Mesendoderm (in vitro differentiated cells): ENCODE measurements around the gene CRY1.

Source experiments
- DNase-seq: peaks from one replicate; pipeline ENCODE4 v3.0.0; 2013
- H2AK5ac ChIP-seq: 2 replicates; pipeline ENCODE4 v1.6.1; 2013; ENCODE audit warnings: low read length, inconsistent platforms
- H2BK120ac ChIP-seq: 2 replicates; pipeline ENCODE4 v1.6.1; 2013; ENCODE audit warnings: low read depth, mild to moderate bottlenecking, low read length, moderate library complexity, mixed read lengths
- H2BK15ac ChIP-seq: replicated peaks from 2 replicates; pipeline ENCODE4 v1.6.1; 2013; ENCODE audit warnings: low read depth, mild to moderate bottlenecking, moderate library complexity
- H2BK5ac ChIP-seq: 2 replicates; pipeline ENCODE4 v1.6.1; 2013; ENCODE audit warnings: low read length, inconsistent platforms
- H3K18ac ChIP-seq: 2 replicates; pipeline ENCODE4 v1.6.1; 2013; ENCODE audit warnings: mild to moderate bottlenecking, low read length, mixed read lengths
- H3K23ac ChIP-seq: one replicate; pipeline ENCODE4 v1.6.1; 2013; ENCODE audit warnings: low read length
- H3K27ac ChIP-seq: 2 replicates; pipeline ENCODE4 v1.5.1; 2013; ENCODE audit warnings: low read depth, mild to moderate bottlenecking, inconsistent platforms, low read length, moderate library complexity
- H3K27me3 ChIP-seq: 2 replicates; pipeline ENCODE4 v1.6.1; 2013; ENCODE audit warnings: low read length, control low read depth, mild to moderate bottlenecking, inconsistent platforms; ENCODE audit not compliant: insufficient read depth, poor library complexity
- H3K36me3 ChIP-seq: 2 replicates; pipeline ENCODE4 v1.6.1; 2013; ENCODE audit warnings: low read length, inconsistent platforms; ENCODE audit not compliant: control insufficient read depth, insufficient read depth
- H3K4ac ChIP-seq: one replicate; pipeline ENCODE4 v1.6.1; 2013; ENCODE audit warnings: low read depth, mild to moderate bottlenecking, low read length, moderate library complexity
- H3K4me1 ChIP-seq: 2 replicates; pipeline ENCODE4 v1.6.1; 2013; ENCODE audit warnings: low read depth, low read length, inconsistent platforms; ENCODE audit not compliant: control insufficient read depth
- H3K4me2 ChIP-seq: 2 replicates; pipeline ENCODE4 v1.6.1; 2013; ENCODE audit warnings: low read length
- H3K4me3 ChIP-seq: 2 replicates; pipeline ENCODE4 v1.5.1; 2013; ENCODE audit warnings: mild to moderate bottlenecking, low read length
- H3K56ac ChIP-seq: one replicate; pipeline ENCODE4 v1.6.1; 2013; ENCODE audit warnings: low read length
- H3K79me1 ChIP-seq: 2 replicates; pipeline ENCODE4 v1.6.1; 2013; ENCODE audit warnings: low read length, inconsistent platforms
- H3K79me2 ChIP-seq: 2 replicates; pipeline ENCODE4 v1.6.1; 2013; ENCODE audit warnings: mild to moderate bottlenecking, low read length; ENCODE audit not compliant: control insufficient read depth, insufficient read depth
- H3K9ac ChIP-seq: 2 replicates; pipeline ENCODE4 v1.6.1; 2013; ENCODE audit warnings: low read length, inconsistent platforms
- H4K5ac ChIP-seq: one replicate; pipeline ENCODE4 v1.6.1; 2013; ENCODE audit warnings: low read length
- H4K8ac ChIP-seq: one replicate; pipeline ENCODE4 v1.6.1; 2013; ENCODE audit warnings: low read depth, mild to moderate bottlenecking, control low read depth, low read length, moderate library complexity
- WGBS: extraction: QIAGEN DNeasy Blood & Tissue Kit; methylation state at CpG from one replicate; pipeline ENCODE4 v1.1.7; 2013; ENCODE audit warnings: low lambda C conversion rate, missing lambda C conversion rate; ENCODE audit not compliant: insufficient coverage; ENCODE audit errors: extremely low coverage; 5-methylcytosine and 5-hydroxymethylcytosine counted together

Gene CRY1

DNA sequence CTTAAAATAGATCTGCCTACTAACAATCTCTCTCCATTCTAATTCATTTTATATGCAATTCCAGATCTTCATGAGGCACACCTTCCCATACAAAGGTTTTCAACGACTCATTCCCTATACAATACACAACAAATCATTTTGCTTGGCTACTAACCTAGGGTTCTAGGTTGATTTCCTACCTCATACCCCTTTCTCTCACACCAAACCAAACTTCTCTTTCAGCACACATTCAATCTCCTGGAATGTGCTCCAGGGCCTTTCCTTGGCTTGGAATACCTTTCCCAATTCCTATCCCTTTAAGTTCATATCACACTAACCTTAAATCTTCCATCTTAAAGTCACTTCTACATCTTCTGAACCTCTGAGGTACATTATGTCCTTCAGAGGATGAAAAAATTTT lies 67.7 kb downstream of the CRY1 start:
- H3K18ac ChIP-seq = no peak overlapping the region
- peaks cover 2% of the 10 kb centered on the region for H3K79me1 ChIP-seq
- no peak overlapping the region for H2BK5ac ChIP-seq
- H2BK120ac ChIP-seq = no peak overlapping the region
- H2AK5ac ChIP-seq = no peak overlapping the region
- DNase-seq = peak; percentile 64
- H3K56ac ChIP-seq = no peak overlapping the region
- 100% methylated on average over 1 of the region's 1 CpG for WGBS
- no peak overlapping the region for H3K27ac ChIP-seq
- H3K9ac ChIP-seq = no peak overlapping the region
- H3K4me1 ChIP-seq = no peaks in the 10 kb centered on the region
- no peak overlapping the region for H3K4me2 ChIP-seq
- no peaks in the 10 kb centered on the region for H3K36me3 ChIP-seq
- H3K4ac ChIP-seq = no peak overlapping the region
- no peak overlapping the region for H3K23ac ChIP-seq
- H4K8ac ChIP-seq = no peak overlapping the region
- H4K5ac ChIP-seq = no peak overlapping the region
- H3K27me3 ChIP-seq = no peaks in the 10 kb centered on the region
- no peak overlapping the region for H3K4me3 ChIP-seq
- no peak overlapping the region for H2BK15ac ChIP-seq
- H3K79me2 ChIP-seq = no peaks in the 10 kb centered on the region

GRCh38 chr12:107019546-107019945 lies 73.8 kb downstream of the CRY1 start:
- Histone ChIP-seq H3K4me3 (no peak overlapping the region), H2BK15ac (no peak overlapping the region), H3K56ac (no peak overlapping the region), H3K27ac (no peak overlapping the region), H4K8ac (no peak overlapping the region), H3K4ac (no peak overlapping the region), H3K27me3 (no peaks in the 10 kb centered on the region), H2BK120ac (no peak overlapping the region), H4K5ac (no peak overlapping the region), H3K4me2 (no peak overlapping the region), H3K9ac (no peak overlapping the region), H2BK5ac (no peak overlapping the region), H3K79me1 (no peaks in the 10 kb centered on the region), H3K4me1 (no peaks in the 10 kb centered on the region), H3K36me3 (no peaks in the 10 kb centered on the region), H3K79me2 (no peaks in the 10 kb centered on the region), H3K18ac (no peak overlapping the region), H2AK5ac (no peak overlapping the region), H3K23ac (no peak overlapping the region)
- no peak for DNase-seq
- WGBS = no CpG with 5 or more reads among the region's 2 CpGs

GRCh38 chr12:107017042-107017441 lies 76.3 kb downstream of the CRY1 start:
- no peaks in the 10 kb centered on the region for H3K4me1 ChIP-seq

DNA sequence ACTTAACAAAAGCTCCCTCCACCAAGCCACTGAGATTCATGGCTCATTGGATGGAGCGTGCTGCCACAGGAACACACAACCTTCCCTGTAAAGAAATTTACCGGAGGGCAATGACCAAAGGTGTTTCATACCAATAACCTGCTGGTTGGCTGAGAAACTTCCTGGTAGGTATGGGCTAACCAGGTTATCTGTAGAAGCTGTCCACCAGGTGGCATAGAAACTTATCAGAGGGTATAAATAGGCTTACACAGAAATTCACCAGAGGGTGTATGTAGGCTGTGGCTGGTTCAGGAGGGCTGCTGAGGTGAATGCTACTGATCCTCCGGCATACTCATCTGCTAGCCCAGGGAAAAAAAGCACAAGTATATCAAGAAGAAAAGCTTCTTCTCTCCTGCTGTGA lies 79.3 kb downstream of the CRY1 start:
- H3K4me3 ChIP-seq = no peak overlapping the region
- no peaks in the 10 kb centered on the region for H3K4me1 ChIP-seq
- WGBS = no CpG with 5 or more reads among the region's 3 CpGs
- H3K27me3 ChIP-seq = no peaks in the 10 kb centered on the region
- H3K27ac ChIP-seq = no peak overlapping the region
- H3K56ac ChIP-seq = no peak overlapping the region
- no peak overlapping the region for H3K18ac ChIP-seq
- no peak overlapping the region for H3K9ac ChIP-seq
- H3K23ac ChIP-seq = no peak overlapping the region
- H2BK5ac ChIP-seq = no peak overlapping the region
- H2BK120ac ChIP-seq = no peak overlapping the region
- no peaks in the 10 kb centered on the region for H3K79me1 ChIP-seq
- no peaks in the 10 kb centered on the region for H3K36me3 ChIP-seq
- no peak overlapping the region for H2AK5ac ChIP-seq
- peak; percentile 68 for DNase-seq
- peak overlapping the region; percentile 65 for H4K8ac ChIP-seq
- H3K4me2 ChIP-seq = no peak overlapping the region
- H4K5ac ChIP-seq = no peak overlapping the region
- H3K79me2 ChIP-seq = no peaks in the 10 kb centered on the region
- H3K4ac ChIP-seq = no peak overlapping the region
- no peak overlapping the region for H2BK15ac ChIP-seq

More at GRCh38 chr12:107017042-107017441, 76.3 kb downstream of the CRY1 start:
- Histone ChIP-seq H3K23ac (no peak overlapping the region), H2BK15ac (no peak overlapping the region), H3K27ac (no peak overlapping the region), H3K4ac (no peak overlapping the region), H3K56ac (no peak overlapping the region), H3K36me3 (no peaks in the 10 kb centered on the region), H3K4me3 (no peak overlapping the region), H3K27me3 (no peaks in the 10 kb centered on the region), H3K18ac (no peak overlapping the region), H4K5ac (no peak overlapping the region), H3K79me2 (no peaks in the 10 kb centered on the region), H3K9ac (no peak overlapping the region), H3K4me2 (no peak overlapping the region), H2BK5ac (no peak overlapping the region), H4K8ac (no peak overlapping the region), H3K79me1 (no peaks in the 10 kb centered on the region), H2BK120ac (no peak overlapping the region), H2AK5ac (no peak overlapping the region)
- DNase-seq = no peak
- no CpG with 5 or more reads among the region's 4 CpGs for WGBS

- WGBS = no CpG with 5 or more reads among the region's 1 CpG
- Histone ChIP-seq H3K27me3 (no peaks in the 10 kb centered on the region), H2BK15ac (no peak overlapping the region)
Observed at GRCh38 chr12:107012736-107013425, 80.5 kb downstream of the CRY1 start.

DNA sequence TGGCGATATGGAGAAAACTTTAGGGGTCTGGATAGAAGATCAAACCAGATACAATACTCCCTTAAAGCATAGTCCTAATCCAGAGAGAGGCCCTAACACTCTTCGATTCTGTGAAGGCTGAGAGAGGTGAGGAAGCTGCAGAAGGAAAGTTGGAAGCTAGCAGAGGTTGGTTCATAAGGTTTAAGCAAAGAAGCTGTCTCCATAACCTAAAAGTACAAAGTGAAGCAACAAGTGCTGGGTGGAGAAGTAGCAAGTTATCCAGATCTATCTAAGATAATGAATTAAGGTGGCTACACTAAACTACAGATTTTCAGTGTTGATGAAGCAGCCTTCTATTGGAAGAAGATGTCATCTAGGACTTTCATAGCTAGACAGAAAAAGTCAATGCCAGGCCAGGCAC lies 81.8 kb downstream of the CRY1 start:
- Histone ChIP-seq H3K4ac (no peak overlapping the region), H3K79me2 (no peaks in the 10 kb centered on the region), H3K4me1 (no peaks in the 10 kb centered on the region), H3K79me1 (no peaks in the 10 kb centered on the region), H3K27ac (no peak overlapping the region), H3K23ac (no peak overlapping the region), H3K4me3 (no peak overlapping the region), H2BK15ac (no peak overlapping the region), H2AK5ac (no peak overlapping the region), H3K18ac (no peak overlapping the region), H2BK120ac (no peak overlapping the region), H3K36me3 (no peaks in the 10 kb centered on the region), H4K5ac (no peak overlapping the region), H4K8ac (no peak overlapping the region), H3K9ac (no peak overlapping the region), H3K27me3 (no peaks in the 10 kb centered on the region), H3K4me2 (no peak overlapping the region), H3K56ac (no peak overlapping the region), H2BK5ac (no peak overlapping the region)
- WGBS = no CpG with 5 or more reads among the region's 2 CpGs
- DNase-seq = no peak

More at GRCh38 chr12:107012736-107013425, 80.5 kb downstream of the CRY1 start:
- Histone ChIP-seq H3K27ac (no peak overlapping the region), H4K5ac (no peak overlapping the region), H3K9ac (no peak overlapping the region), H3K4me2 (no peak overlapping the region), H3K79me2 (no peaks in the 10 kb centered on the region), H2AK5ac (no peak overlapping the region), H3K4me1 (no peaks in the 10 kb centered on the region), H3K4me3 (no peak overlapping the region), H3K4ac (no peak overlapping the region), H3K23ac (no peak overlapping the region), H3K79me1 (no peaks in the 10 kb centered on the region), H3K36me3 (no peaks in the 10 kb centered on the region), H3K18ac (no peak overlapping the region), H4K8ac (no peak overlapping the region), H2BK5ac (no peak overlapping the region), H2BK120ac (no peak overlapping the region), H3K56ac (no peak overlapping the region)
- no peak for DNase-seq
